ENCODE results near the gene ATP5PD.
"Not testable (repeated sequence)": the region's sequence is repeated elsewhere in the genome, so short reads cannot be mapped to it uniquely, and the experiment has no call there.

ATP5PD gene

DNA sequence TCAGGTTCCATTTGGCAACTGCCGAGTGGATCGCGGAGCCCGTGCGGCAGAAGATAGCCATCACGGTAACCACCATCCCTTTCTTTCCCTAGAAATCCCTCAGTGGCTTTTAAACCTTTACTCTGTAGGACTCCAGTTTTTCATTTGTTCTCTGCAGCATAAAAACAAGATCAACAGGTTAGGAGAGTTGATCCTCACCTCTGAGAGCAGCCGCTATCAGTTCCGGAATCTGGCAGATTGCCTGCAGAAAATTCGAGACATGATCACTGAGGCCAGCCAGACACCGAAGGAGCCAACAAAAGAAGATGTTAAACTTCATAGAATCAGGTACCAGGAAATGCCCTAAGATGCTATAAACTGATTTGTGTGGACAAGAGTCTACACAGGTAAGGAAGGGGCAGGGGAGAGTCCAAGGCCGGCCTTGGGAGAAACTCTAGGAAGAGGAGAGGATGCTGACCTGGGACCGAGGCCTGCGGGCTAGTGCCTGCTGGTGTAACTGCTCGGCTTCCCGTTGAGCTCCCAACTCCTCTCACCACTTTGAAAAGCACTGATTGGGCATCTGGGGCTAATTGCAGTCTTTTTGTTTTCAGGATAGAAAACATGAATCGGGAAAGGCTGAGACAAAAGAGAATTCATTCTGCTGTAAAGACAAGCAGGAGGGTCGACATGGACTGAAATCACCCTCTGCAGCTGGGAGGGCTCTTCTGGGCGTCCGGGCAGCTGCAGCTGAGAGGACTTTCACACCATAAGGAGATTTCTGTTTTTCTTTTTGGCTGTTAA, 26.2 kb downstream of the ATP5PD start:
- no peak for DNase-seq (ENCODE audit: low read depth)

DNA sequence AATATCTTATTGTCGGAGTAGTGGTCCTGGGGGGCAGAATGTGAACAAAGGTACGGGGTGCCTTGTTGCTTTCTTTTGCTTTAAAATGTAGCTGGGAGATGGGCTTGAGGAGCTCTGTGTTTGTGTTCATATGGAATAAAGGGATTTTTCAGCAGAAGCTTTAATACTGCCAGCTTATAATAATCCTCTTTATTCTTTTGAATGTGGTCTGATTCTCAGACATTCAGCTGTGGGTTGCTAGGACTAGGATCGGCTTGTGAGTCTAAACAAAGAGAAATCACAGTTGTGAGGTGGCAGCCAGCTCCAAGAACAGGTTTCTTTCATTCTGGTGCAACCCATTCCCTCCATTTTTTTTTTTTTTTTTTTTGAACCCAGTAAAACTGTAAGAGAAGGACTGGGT, 27.1 kb downstream of the ATP5PD start:
- DNase-seq (ENCODE audit: low read depth), result no peak

DNA sequence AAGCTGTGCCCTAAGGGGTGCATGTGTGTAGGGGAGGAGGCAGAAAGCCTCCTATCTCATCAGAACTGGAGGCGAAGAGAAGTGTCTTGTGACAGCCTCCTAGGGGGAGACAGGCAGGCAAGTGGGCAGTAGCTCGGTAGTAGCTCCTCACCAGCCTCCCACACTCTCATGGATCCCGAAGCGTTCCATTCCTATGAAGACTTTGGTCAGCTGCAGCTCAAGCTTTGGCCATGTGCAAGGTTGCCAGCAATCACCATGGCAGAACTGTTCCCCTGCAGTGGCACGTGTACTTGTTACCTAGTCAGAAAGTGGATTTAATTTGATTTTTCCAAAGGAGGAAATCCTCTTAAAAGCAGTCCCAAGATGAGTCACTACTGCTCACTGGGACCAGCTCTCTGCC, 27.6 kb downstream of the ATP5PD start:
- no peak for DNase-seq (ENCODE audit: low read depth)

DNA sequence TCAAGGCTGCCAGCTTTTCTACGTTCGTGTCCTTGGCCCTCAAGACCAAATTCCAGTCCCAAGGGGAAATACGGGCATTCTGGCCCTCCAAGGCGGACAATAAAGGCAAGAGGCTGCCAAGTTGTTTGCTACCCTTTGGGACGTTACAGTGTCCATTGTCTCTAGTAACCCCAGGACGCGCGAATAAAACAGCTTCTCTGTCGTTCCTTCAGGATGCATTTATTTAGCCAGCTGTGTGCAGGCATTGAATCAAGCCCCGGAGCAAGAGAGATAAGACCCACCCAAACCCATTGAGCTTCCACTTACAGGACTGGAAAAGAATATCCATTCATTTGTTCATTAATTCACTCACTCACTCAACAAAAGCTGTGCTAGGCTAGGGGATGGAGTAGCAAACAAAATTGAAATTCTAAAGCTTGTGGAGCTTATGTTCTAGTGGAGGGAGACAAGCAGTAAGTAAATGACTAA, 33.6 kb downstream of the ATP5PD start:
- no peak for DNase-seq (ENCODE audit: low read depth)

DNA sequence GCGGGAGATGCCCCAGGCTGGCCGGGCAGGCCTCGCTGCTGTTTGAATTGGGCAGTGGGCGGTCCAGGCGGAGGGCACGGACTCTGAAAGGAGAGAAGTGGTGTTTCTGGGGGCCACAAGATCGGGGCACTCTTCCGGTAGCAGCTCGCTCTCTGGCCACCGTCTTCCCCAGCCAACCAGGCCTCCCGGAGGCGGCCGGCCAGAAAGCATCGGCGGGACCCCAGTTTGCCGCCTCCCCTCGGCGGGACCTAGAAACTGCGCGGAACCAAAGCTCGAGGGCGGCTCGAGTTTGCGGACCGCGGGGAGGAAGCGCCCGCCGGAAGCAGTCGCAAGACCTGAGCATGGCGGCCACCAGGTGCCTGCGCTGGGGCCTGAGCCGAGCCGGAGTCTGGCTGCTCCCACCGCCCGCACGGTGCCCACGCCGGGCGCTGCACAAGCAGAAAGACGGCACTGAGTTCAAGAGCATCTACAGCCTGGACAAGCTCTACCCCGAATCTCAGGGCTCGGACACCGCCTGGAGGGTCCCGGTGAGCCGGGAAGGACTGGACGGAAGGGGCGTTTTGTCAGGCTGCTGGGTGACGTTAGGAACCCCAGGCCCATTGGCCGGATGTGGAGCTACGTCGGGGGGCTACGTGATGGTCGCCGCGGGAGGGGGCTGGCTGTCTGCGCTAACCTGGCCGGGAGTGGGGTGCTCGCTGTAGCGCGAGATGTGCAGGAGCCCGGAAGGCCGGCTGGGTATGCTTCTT, 34.2 kb downstream of the ATP5PD start, which contains the start of gene MRPL58:
TSS of gene MRPL58 (plus strand) at position 325 of the 746 bp plus-strand sequence. CDS start at position 342, 17 bp downstream.
- DNase-seq (ENCODE audit: low read depth), result peak; percentile 80

DNA sequence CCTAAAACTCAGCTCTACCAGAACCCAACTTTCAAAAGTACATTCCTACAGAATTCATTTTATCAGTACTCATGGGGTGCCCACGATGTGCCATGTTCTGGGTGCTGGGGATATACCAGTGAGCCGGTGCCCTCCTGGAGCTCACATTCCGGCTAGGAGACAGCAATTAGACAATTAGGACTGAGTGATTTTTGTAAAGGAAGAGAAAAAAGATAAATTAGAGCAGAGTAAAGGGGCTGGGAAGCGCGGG, 34.7 kb downstream of the ATP5PD start:
- DNase-seq (ENCODE audit: low read depth), result no peak

DNA sequence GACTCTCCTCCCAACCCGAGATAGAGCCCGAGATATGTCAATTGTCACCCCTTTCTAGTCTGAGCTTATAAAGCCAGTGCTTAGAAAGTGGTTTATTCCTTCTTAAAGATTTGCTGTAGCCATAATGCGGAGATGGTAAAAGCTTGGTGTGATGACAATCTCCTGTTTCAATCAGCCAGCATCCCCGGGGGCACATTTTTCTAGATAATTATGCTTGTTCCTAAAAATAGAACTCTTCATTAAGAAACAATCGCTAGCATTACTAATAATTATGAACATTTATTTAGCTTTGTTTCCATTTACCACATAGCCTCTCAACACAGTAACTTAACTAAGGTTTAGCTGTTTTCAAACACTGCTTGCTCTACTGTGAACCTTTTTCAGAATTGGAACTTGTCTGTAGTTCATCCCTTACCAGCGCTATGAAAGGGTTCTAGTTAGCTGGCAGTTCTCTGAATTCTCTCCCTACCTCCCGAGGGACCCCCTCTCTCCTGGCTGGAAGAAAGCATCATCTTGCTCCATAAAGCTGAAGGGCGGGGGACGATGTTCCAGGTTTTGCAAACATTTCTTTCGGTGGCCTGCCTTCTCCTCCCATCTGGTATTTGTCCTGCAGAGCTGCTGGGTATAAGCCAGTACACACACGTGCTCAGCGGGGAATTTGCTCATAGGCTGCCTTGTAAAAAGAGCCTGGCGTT, 35.2 kb downstream of the ATP5PD start:
- DNase-seq (ENCODE audit: low read depth), result peak; percentile 81

DNA sequence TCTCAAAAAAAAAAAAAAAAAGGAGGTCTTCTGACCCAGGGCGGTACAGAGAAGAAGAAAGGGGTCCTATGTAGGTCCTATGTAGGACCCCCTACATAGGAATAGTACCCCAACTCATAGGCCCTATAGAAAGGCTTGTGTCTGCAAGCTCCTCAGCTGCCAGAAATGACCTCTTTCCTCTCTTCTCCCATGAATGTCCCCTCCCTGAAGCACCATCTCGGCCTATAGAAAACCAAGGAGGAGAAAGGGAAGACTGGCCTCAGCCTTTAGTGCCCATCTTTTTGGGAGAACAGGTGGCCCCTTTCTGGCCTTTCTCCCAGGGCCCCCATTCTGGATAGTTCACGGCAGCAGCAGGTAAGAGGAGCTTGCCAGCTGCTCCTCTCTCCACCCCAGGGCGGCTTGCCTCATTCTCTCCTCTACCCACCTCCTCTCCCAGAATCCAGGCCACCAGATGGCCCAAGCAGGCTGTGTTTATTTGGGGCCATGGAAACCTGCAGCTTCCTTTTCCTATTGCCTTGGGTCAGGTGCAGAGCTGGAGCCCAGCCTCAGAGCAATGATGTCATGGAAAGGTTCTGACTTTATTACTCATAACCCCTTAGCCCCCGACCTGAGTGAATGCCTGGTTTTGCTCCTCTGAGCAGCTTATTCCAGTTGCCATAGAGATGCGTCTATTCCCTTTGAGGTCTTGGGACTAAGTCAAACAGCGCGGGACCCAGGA, 35.9 kb downstream of the ATP5PD start:
- peak; percentile 19 for DNase-seq (ENCODE audit: low read depth)

DNA sequence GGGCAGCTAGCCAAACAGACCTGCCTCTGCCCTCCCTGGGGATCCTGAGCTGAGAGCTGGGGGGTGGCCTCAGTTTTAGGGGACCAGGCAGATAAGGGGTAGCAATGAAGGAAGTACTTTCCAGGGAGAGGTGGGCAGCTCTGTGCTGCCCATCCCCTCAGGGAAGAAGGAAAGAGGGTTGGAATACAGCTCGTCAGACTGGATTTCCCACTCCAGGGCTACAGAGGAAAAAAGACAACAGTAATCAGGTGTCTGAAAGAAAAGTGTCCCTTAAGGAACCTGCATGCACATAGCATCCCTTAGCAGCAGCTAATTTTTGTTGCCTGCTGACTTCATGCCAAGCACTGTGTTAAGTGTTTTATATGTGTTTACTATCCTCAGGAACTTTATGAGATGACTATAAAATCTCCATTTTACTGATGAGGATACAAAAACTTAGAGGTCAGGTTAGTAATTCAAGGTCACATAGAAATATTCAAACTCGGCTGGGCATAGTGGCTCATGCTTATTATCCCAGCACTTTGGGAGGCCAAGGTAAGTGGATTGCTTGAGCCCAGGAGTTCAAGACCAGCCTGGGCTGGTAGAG, 37.5 kb downstream of the ATP5PD start:
- no peak for DNase-seq (ENCODE audit: low read depth)

DNA sequence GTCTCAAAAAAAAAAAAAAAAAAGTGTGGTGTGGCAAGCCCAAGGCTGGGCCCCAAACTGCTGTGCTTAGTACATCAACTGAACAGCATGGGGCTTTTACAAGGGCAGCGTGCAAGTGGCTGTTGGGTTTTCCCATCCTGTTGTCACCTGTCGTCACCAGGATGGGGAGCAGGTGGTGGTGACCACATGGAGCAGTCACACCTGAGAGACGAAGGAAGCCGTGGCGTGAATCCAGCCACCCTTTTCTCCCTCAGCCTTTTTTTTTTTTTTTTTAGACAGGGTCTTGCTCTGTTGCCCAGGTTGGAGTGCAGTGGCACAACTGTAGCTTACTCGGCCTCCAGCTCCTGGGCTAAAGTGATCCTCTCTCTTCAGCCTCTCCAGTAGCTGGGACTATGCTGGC, 38.4 kb downstream of the ATP5PD start:
- DNase-seq (ENCODE audit: low read depth), result no peak

DNA sequence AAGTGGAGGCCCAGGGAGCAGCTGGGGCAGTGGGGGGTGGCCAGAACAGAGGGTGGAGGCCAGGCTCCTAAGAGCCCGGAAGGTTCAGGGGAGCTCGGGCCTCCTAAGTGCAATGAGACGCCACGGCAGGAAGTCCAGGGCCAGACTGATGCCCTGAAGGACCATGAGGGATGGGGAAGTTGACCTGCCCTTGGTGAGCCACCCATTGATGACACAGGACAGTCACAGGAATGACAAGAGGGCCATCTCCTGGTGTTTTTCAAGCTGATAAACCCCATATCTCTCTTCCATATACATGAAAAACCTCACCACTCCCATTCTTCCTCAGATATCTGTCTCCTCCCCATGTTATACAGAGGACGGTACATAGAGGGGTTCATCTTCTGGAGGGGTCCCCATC, 40.1 kb downstream of the ATP5PD start:
- no peak for DNase-seq (ENCODE audit: low read depth)

DNA sequence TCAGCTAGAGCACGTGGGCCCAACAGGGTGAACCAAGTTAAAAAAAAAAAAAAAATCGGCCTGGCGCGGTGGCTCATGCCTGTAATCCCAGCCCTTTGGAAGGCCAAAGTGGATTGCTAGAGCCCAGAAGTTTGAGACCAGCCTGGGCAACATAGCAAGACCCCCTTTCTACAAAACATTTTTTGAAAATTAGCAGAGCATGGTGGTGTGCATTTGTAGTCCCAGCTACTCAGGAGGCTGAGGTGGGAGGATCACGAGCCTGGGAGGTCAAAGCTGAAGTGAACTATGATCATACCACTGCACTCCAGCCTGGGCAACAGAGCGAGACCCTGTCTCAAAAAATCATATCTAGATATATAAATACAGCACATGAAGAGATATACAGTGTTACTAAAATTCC, 40.7 kb downstream of the ATP5PD start:
- not testable (repeated sequence) for DNase-seq (ENCODE audit: low read depth)

DNA sequence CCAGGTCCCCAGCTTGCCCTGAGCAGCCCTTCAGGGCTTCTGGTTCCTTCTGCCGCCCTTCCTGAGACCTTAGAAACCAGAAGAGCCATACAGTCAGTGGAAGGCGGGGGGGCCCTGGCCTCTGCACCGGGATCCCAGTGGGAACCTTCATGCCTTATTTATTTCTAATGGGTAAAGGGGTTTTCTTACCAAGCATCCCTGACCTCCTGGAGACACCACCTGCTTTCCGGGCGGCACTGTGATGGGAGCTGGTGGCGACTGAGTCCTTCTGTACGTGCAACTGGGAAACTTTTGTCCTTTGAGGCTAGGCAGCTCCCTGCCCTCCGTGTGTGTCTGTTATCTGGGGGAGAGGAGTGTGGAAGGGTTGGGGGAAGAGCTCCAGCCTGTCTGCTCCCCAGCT, 41.5 kb downstream of the ATP5PD start:
- DNase-seq (ENCODE audit: low read depth), result no peak

DNA sequence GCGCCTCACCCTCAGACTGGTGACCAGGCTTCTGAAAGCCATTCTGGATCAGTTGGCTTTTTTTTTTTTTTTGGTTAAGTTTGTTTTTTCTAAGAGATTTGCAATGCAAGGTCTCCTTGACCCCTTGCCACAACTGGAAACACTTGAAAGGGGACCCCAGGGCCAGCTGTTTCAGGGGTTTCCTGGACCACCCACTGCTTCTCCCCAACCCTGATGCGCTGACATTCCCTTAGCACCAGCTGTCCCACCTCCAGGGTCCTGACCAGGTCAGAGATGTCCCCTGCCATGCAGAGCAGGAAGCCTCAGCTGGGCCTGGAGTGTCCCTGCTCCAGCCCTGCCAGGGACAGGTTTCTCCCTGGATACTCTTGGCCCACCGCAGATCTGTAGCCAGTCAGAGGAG, 42.4 kb downstream of the ATP5PD start:
- no peak for DNase-seq (ENCODE audit: low read depth)

DNA sequence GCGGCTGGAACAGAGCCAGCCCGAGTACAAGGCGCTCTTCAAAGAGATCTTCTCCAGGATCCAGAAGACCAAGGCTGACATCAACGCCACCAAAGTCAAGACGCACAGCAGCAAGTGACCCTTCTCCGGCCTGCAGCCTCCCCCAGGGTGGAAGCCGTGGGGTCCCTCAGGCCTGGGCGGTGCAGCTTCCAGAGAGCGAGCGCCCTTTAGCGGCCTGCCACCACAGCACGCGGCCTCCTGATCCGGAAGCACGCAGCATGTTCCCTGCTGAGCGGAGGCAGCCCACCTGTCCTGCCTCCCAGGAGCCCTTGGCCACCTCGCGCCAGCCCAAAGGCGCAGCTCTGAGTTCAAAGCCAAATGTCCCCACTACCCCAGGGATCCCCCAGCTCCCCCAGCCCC, 42.8 kb downstream of the ATP5PD start:
- no peak for DNase-seq (ENCODE audit: low read depth)

DNA sequence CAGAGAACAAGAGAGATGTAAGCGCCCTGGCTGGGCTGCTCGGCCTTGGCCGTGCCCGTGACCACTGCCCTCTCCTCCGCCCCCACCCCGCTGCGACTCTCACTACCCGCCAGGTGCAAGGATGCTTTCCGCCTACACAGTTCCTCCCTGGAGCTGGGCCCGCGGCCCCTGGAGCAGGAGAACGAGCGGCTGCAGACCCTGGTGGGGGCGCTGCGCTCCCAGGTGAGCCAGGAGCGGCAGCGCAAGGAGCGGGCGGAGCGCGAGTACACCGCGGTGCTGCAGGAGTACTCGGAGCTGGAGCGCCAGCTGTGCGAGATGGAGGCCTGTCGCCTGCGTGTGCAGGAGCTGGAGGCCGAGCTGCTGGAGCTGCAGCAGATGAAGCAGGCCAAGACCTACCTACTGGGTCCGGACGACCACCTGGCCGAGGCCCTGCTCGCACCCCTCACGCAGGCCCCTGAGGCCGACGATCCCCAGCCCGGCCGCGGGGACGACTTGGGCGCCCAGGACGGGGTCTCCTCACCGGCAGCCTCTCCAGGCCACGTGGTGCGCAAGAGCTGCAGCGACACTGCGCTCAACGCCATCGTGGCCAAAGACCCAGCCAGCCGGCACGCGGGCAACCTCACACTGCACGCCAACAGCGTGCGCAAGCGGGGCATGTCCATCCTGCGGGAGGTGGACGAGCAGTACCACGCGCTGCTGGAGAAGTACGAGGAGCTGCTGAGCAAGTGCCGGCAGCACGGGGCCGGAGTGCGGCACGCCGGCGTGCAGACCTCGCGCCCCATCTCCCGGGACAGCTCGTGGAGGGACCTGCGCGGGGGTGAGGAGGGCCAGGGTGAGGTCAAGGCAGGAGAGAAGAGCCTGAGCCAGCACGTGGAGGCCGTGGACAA, 43.5 kb downstream of the ATP5PD start:
- no peak for DNase-seq (ENCODE audit: low read depth)

DNA sequence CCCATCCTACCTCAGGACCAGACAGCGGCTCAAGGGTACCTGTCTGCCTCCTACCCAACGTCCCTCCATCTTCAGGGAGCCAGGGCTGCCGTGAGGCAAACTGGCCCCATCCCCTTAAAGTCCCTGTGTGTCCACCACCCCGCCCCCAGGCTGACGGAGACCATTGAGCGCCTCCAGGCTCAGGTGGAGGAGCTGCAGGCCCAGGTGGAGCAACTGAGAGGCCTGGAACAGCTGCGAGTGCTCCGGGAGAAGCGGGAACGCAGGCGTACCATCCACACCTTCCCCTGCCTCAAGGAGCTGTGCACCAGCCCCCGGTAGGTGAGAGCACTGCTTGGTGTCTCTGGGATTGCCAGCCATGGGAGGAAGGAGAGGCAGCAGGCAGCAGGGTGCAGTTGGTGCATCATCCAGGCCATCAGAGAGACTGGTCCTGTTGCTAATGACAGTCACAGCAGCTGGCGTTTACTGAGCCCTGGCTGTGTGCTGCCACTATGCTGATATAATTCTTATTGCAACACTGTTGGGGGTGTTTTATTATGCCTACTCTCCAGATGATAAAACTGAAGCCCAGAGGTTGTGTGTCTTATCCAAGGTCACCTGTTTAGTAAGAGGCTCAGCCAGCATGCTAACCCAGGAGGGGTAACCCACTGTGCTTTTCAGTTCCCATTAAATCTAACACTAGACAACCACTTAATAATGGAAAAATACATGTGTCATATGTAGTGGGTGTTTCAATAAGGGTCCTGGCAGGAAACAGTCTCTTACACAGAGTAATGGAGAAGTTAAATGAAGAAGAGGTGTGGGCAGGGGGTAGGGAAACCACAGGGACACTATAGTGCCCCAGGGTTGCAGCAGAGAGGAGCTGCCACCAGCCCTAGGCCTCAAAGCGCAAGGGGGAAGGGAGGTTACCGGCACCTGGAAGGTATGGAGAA, 44.6 kb downstream of the ATP5PD start:
- no peak for DNase-seq (ENCODE audit: low read depth)

DNA sequence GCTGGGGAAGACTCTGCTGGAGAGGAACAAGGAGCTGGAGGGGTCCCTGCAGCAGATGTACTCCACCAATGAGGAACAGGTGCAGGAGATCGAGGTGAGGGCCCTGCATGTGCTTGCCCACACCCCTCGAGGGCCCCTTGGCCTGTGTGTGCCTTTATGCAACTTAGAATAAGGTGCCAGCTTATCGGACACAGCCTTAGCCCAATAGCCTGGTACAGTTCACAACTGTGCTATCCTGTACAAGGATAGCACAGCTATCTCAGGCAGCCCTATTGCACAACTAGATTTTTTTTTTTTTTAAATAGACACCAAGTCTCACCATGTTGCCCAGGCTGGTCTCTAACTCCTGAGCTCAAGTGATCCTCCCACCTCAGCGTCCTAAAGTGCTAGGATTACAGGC, 47.2 kb downstream of the ATP5PD start:
- DNase-seq (ENCODE audit: low read depth), result no peak

DNA sequence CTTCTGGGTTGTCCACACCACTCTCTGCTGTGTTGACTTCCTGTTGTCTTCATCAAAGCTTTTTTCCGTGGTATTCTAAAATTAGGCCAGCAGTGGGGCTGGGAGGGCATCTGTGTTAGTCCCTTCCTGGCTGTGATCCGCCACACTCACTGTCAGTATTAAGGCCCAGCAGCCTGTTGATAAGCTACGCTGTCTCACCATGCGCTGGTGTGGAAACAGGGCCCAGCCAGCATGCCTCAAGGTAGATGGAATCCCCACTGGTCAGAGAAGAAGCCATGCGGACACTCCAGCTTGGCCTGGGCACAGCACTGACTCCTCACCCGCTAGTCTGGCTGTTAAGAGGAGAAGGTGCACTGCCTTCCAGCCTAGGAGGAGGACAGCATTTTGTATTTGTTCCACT, 48.0 kb downstream of the ATP5PD start:
- DNase-seq (ENCODE audit: low read depth), result no peak

DNA sequence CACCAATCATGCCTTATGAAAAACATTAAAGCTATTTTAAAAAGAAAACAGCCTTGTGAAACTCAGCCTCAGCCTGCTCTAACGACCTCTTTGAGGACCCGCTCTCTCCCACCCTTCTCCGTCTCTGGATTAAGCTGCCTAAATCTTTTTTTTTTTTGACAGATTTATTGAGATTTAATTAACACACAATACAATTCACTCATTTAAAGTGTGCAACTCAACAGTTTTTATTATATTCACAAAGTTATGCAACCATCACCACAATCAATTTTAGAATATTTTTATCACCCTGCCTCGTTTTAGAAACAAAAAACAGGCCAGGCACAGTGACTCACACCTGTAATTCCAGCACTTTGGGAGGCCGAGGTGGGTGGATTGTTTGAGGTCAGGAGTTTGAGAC, 50.9 kb downstream of the ATP5PD start:
- DNase-seq (ENCODE audit: low read depth), result no peak
